Measurements from ENCODE around the gene IMPG1. TPM values are rescaled to one million over a fixed set of nuclear protein-coding genes. Genes with fewer than 3 reads are reported as not detected.

The IMPG1 gene
- total and polyA plus RNA-seq, 2 of the 8 experiments (the other 6 are each of a cell fraction or from before 2014, with no cell fraction given), result 0.02 TPM; not detected in 1

DNA sequence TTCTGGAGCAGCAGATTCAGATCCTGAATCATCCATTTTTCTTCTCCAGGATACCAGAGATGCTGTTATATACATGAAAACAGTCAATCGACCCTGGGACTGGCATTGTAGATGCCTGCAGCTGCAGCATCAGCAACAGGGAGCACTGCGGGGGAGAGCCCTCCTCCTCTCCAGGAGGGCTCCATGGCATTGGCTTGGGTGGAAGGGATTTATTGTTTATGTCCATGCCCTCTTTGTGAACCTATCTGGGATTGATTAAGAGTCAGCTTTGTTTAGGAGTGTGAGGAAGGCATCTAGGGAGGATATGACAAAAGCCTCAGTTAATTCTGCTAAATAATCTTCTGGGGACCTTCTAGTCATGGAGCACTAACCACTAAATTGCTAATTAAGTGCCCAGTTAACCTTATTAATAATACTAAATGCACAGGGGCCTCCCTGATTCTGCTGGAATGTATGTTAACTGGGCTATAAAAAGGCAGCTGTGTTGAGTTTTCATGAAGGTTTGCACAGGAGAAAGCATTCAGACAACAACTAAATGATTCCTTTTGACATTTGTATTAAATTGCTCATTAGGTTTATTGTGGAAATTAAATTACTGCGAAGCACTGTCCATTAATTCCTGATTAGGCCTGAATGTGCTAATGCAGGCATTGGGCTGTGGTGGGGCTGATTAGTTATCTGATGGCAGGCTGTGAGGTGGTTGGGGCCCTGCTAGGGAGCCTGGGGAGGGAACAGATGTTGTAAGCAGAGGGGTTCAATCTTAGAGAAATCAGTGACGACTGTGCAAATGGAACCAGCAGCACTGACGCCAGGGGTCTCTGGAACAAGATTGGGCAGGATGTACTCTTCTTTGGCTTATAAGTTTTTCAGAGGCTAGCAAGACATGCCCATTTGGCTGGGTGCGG lies 57.6 kb downstream of the IMPG1 start:
- no peak overlapping the region for H2BK12ac ChIP-seq (ENCODE audit: low read depth, low read length)
- H3K27ac ChIP-seq (ENCODE audit: low read depth, low read length), result no peak overlapping the region
- ChIA-PET CTCF (ENCODE audit: partially characterized antibody) (no interaction called here), POLR2A (ENCODE audit: partially characterized antibody) (no interaction called here)
- H3K79me1 ChIP-seq (ENCODE audit: low read depth, low read length), result no peaks in the 10 kb centered on the region
- TF ChIP-seq CTBP2 (IDR thresholded peaks at IDR 0.05; ENCODE audit: borderline replicate concordance, insufficient read depth, insufficient read length, low read length) (no peak), SP1 (IDR thresholded peaks at IDR 0.05; ENCODE audit: low read depth, low read length) (no peak), TEAD4 (IDR thresholded peaks at IDR 0.05; ENCODE audit: low read depth, low read length) (no peak), JUN (IDR thresholded peaks at IDR 0.05; ENCODE audit: low read depth, low read length) (no peak), EGR1 (IDR thresholded peaks at IDR 0.05; ENCODE audit: borderline replicate concordance, low read depth, low read length) (no peak), SP2 (IDR thresholded peaks at IDR 0.05; ENCODE audit: low read length) (no peak), EP300 (IDR thresholded peaks at IDR 0.05; ENCODE audit: borderline replicate concordance in 1 of 2, low read depth in 2 of 2, low read length in 2 of 2) (no peak), RBBP5 (IDR thresholded peaks at IDR 0.05; ENCODE audit: borderline replicate concordance, low read depth, low read length) (no peak)
- no peak overlapping the region for H3K4me3 ChIP-seq (ENCODE audit: extremely low read depth in 1 of 4, insufficient read depth in 2 of 4, low read depth in 3 of 4, low read length in 4 of 4)
- no peak overlapping the region for H3K18ac ChIP-seq (ENCODE audit: extremely low read depth, low read length)
- H3K9me3 ChIP-seq (ENCODE audit: insufficient read depth in 2 of 2, low read depth in 1 of 2, low read length in 1 of 2), result no peaks in the 10 kb centered on the region
- no peak overlapping the region for H2BK20ac ChIP-seq (ENCODE audit: low read length)
- H3K79me2 ChIP-seq (ENCODE audit: control insufficient read depth in 1 of 2, insufficient read depth in 2 of 2, low read length in 2 of 2), result no peaks in the 10 kb centered on the region
- no peaks in the 10 kb centered on the region for H3K27me3 ChIP-seq (replicated peaks in 1 of 4; ENCODE audit: control insufficient read depth in 3 of 4, extremely low read depth in 1 of 4, insufficient read depth in 3 of 4, low read length in 3 of 4)
- no peak overlapping the region for H3K4me2 ChIP-seq (ENCODE audit: insufficient read depth in 1 of 2, low read depth in 2 of 2, low read length in 2 of 2)
- H2BK120ac ChIP-seq (replicated peaks; ENCODE audit: low read depth, low read length), result no peak overlapping the region
- DNase-seq (ENCODE audit: low read depth in 1 of 2, low spot score in 2 of 2), result no peak
- H2BK5ac ChIP-seq (ENCODE audit: low read depth, low read length), result no peak overlapping the region
- H3K23me2 ChIP-seq (ENCODE audit: low read depth, low read length), result no peaks in the 10 kb centered on the region
- no peak overlapping the region for H3K56ac ChIP-seq (replicated peaks; ENCODE audit: insufficient read length, low read depth, low read length)
- peaks cover 0 to 4% (median 0%) of the 10 kb centered on the region in 4 experiments; a peak in 1 of 7 replicates for H3K4me1 ChIP-seq (replicated peaks in 1 of 4; ENCODE audit: control insufficient read depth in 3 of 4, insufficient read depth in 4 of 4, low read length in 3 of 4)
- no peak overlapping the region for H4K91ac ChIP-seq (replicated peaks; ENCODE audit: insufficient read length, low read length)
- H2AK5ac ChIP-seq (ENCODE audit: low read depth, low read length), result no peak overlapping the region
- no peak overlapping the region for H4K8ac ChIP-seq (ENCODE audit: extremely low read depth, insufficient read depth, low read length)
- H4K5ac ChIP-seq (ENCODE audit: insufficient read length, low read depth, low read length), result no peak overlapping the region
- no peak for FAIRE-seq
- H3K36me3 ChIP-seq (ENCODE audit: control insufficient read depth in 2 of 4, insufficient read depth in 4 of 4, low read length in 3 of 4), result no peaks in the 10 kb centered on the region
- H2AFZ ChIP-seq (ENCODE audit: low read length), result no peak overlapping the region
- no peak overlapping the region for H3K9ac ChIP-seq (replicated peaks in 1 of 4; ENCODE audit: extremely low read depth in 1 of 4, low read depth in 3 of 4, low read length in 3 of 4)
- H3K4ac ChIP-seq (replicated peaks; ENCODE audit: insufficient read length, low read depth, low read length), result no peak overlapping the region
- H2BK15ac ChIP-seq (ENCODE audit: low read length), result no peak overlapping the region
- H4K20me1 ChIP-seq (replicated peaks in 1 of 2; ENCODE audit: control insufficient read depth in 1 of 2, insufficient read depth in 2 of 2, low read length in 2 of 2), result no peaks in the 10 kb centered on the region
- H3K23ac ChIP-seq (ENCODE audit: insufficient read length), result no peak overlapping the region
- no peak overlapping the region for H3K14ac ChIP-seq (ENCODE audit: insufficient read length)
- 92% methylated on average over 6 of the region's 6 CpGs; no CpG with 5 or more reads in 1 of the 2 experiments for WGBS, 2 experiments (ENCODE audit: extremely low coverage in 1 of 2, insufficient coverage in 1 of 2, insufficient read length in 1 of 2, insufficient replicate concordance in 2 of 2, low coverage in 1 of 2, low lambda C conversion rate in 2 of 2, missing lambda C conversion rate in 1 of 2)
